ENCODE data around the gene CPLX3. TPM values are rescaled to one million over a fixed set of nuclear protein-coding genes. Genes with fewer than 3 reads are reported as not detected.

CPLX3 gene
- total and polyA plus RNA-seq, 10 of the 15 experiments (the other 5 are each of a cell fraction or from before 2014, with no cell fraction given): 0.02 to 0.04 TPM; not detected in 8

DNA sequence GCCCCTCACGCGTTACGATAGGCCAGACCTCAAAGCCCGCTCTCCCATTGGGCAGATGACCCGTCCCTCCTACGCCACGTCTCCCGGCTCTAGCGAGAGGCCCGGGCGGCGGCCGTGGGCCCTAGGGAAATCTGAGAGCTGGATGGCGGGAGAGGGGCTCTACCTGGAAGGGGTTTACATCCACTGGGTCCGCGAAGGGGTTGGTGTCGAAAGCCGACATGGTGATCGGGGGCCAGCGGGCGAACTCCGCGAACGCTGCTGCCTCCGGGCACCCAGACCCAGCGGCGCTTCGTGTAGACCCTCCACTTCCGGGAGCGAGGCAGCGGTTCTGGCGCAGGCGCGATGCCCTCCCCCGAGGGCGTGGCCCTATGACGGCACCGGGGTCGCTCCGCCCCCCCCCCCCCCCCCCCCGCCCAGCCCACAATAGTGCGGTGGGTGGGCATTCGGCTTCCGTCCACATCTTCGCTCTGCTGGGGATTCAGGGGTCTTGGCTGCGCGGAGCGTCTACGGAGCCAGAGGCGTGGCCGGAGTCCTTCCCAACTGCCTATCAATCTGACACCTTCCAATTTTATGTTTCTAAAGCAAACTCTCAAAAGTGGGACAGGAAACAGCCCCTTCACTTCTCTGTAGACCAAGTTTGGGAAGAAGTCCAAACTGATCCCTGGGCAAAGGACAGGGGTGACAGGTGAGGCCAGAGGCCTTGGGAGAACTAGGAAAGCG is 46.8 kb downstream of the CPLX3 start, which contains the start of gene SCAMP2 (continued):
- TF ChIP-seq, protein P1, sequence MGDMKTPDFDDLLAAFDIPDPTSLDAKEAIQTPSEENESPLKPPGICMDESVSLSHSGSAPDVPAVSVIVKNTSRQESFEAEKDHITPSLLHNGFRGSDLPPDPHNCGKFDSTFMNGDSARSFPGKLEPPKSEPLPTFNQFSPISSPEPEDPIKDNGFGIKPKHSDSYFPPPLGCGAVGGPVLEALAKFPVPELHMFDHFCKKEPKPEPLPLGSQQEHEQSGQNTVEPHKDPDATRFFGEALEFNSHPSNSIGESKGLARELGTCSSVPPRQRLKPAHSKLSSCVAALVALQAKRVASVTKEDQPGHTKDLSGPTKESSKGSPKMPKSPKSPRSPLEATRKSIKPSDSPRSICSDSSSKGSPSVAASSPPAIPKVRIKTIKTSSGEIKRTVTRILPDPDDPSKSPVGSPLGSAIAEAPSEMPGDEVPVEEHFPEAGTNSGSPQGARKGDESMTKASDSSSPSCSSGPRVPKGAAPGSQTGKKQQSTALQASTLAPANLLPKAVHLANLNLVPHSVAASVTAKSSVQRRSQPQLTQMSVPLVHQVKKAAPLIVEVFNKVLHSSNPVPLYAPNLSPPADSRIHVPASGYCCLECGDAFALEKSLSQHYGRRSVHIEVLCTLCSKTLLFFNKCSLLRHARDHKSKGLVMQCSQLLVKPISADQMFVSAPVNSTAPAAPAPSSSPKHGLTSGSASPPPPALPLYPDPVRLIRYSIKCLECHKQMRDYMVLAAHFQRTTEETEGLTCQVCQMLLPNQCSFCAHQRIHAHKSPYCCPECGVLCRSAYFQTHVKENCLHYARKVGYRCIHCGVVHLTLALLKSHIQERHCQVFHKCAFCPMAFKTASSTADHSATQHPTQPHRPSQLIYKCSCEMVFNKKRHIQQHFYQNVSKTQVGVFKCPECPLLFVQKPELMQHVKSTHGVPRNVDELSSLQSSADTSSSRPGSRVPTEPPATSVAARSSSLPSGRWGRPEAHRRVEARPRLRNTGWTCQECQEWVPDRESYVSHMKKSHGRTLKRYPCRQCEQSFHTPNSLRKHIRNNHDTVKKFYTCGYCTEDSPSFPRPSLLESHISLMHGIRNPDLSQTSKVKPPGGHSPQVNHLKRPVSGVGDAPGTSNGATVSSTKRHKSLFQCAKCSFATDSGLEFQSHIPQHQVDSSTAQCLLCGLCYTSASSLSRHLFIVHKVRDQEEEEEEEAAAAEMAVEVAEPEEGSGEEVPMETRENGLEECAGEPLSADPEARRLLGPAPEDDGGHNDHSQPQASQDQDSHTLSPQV (IDR thresholded peaks at IDR 0.05): no peak
- TF ChIP-seq STAT3 (IDR thresholded peaks at IDR 0.05; ENCODE audit: low read depth, low read length): no peak
- no peak; the same call in 1 of the 2 replicates for TF ChIP-seq NFYA (IDR thresholded peaks at IDR 0.05; ENCODE audit: borderline replicate concordance, low read depth, low read length)
- TF ChIP-seq CUX1 (IDR thresholded peaks at IDR 0.05; ENCODE audit: insufficient replicate concordance, low read depth, low read length): no peak
- TF ChIP-seq MEF2A (IDR thresholded peaks at IDR 0.05; ENCODE audit: insufficient read depth, low read depth, low read length): no peak
- TF ChIP-seq ATF3 (IDR thresholded peaks at IDR 0.05; ENCODE audit: borderline replicate concordance, extremely low read depth, low read depth, low read length): no peak
- TF ChIP-seq ZBED1 (IDR thresholded peaks at IDR 0.05; ENCODE audit: borderline replicate concordance): no peak
- no peak for TF ChIP-seq ZBTB11 (CRISPR knock-in tag; IDR thresholded peaks at IDR 0.05)
- peak; percentile 91 for TF ChIP-seq LARP7 (IDR thresholded peaks at IDR 0.05)
- TF ChIP-seq, protein P2, sequence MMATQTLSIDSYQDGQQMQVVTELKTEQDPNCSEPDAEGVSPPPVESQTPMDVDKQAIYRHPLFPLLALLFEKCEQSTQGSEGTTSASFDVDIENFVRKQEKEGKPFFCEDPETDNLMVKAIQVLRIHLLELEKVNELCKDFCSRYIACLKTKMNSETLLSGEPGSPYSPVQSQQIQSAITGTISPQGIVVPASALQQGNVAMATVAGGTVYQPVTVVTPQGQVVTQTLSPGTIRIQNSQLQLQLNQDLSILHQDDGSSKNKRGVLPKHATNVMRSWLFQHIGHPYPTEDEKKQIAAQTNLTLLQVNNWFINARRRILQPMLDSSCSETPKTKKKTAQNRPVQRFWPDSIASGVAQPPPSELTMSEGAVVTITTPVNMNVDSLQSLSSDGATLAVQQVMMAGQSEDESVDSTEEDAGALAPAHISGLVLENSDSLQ (IDR thresholded peaks at IDR 0.05): peak; percentile 99
- TF ChIP-seq MYC (IDR thresholded peaks at IDR 0.05; ENCODE audit: insufficient read depth, insufficient read length, insufficient replicate concordance, low read length, severe bottlenecking): no peak
- peak; percentile 67; the same call in 1 of the 2 replicates for TF ChIP-seq RB1 (IDR thresholded peaks at IDR 0.05; ENCODE audit: borderline replicate concordance)
- no peak for TF ChIP-seq PAX8 (IDR thresholded peaks at IDR 0.05)
- TF ChIP-seq YBX1 (IDR thresholded peaks at IDR 0.05): no peak
- TF ChIP-seq SMARCA5 (IDR thresholded peaks at IDR 0.05): no peak

Data from GM12878 (cell line).